Stimulated activated CD8-positive, alpha-beta memory T cell treated with anti-CD3 and anti-CD28 coated beads, Interleukin-2, amount 100 ng/mL, for 48 hours (primary cell): ENCODE data around the gene CD7.
A peak's percentile ranks its signal among the peaks of the same experiment; 100 is the strongest.

Experiments used
- DNase-seq, 2 donors: peaks; one replicate each; pipeline ENCODE4 v3.0.0-alpha.2; 2020; ENCODE audit warnings: low read depth in 2 of 2

Gene CD7

GRCh38 chr17:82328141-82328993, 11.0 kb upstream of the CD7 start:
- no peak for DNase-seq

DNA sequence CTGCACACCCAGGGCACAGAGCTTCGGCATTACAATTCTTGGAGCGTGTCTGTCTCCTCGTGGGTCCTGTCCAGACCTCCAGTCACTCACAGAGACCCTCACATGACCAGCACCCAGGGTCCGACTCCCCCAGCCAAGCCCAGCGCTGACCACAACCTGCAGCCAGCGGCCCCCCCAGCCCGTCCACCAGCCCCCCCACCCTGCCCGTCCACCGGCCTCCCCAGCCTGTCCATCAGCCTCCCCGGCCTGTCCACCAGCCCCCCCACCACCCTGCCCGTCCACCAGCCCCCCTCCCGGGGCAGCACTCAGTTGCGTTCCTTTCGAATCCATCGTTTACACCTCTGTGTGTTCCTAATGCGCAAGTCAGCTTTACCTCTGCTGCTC, 10.3 kb upstream of the CD7 start:
- no peak for DNase-seq

- DNase-seq: no peak
Measured at GRCh38 chr17:82327289-82327688, 9.9 kb upstream of the CD7 start.

GRCh38 chr17:82325286-82326180, 8.1 kb upstream of the CD7 start:
- DNase-seq: no peak

DNA sequence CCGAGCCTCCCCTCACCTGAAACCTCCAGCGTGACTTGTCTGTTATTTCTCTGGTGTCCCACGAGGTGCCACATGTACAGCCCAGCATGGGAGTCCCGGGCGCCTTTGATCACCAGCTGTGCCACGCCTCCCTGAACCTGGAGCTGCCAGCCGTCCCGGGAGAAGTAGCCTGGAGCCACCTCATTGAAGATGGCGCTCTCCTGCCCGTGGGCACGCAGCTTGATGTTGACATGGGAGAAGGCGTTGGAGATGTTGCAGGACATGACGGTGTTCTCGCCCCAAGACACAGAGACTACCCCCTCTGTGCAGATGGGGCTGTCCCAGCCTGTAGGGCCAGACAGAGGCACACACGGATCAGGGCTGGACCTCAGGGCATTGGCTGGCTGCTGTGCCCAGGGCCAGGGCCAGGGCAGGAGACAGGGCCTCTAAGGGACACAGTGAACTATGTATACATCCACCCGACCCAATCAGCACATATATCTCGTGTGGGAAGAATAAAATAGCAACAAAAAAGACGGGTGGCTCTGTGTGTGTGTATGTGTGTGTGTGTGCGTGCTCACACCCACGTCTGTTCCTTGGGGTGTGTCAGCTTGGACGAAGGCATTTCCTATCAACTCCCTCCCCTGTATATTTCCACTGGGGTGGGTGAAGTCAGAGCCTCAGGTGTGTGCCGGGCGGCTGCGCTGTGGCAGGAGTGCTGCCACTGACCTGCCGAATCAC, 7.3 kb upstream of the CD7 start:
- DNase-seq: no peak

GRCh38 chr17:82323514-82324234, 6.3 kb upstream of the CD7 start:
- no peak for DNase-seq

DNA sequence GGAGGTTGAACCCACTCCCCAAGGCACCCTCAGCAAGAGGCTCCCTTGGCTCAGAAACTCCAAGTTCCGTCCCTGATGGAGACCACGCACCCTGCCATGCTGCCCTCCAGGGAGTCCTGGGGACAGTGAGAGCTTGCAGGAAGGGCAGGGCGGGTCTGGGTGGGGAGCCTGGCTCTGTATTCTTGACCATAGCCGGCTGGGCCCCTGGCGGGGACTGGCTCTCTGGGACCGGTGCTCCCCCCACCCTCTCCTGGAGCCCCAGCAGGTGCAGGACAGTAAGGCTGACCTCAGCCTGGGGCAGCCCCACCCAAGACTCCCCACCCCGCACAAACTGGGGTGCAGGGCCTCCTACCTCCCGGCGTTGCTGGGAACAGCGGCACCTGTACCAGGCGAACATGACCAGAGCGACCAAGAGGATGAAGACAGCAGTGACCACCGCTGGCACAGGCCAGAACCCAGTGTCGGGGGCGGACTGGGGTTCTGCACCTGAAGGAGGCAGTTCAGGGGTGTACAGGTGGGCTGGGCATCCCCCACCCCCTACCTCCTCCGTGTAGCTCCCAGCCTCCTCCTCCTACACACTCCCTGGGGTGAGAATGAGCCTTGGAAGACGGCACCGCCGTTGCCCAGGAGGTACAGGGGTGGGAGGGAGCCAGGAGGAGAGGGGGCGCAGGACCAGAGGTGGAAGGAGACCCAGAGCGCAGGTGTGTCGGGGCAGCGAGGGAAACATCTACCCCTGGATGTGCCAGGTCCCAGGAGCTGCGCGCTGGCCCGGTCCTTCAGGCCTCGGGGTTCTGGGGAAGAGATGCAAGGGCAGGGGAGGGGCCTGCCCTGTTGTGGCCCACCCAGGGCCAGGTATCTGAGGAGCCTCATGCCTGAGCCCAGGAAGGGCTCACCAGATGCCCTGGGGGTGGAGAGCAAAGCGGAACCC, 5.4 kb upstream of the CD7 start:
- DNase-seq: no peak

- no peak for DNase-seq
Measured at GRCh38 chr17:82321947-82322466, 4.6 kb upstream of the CD7 start.

- DNase-seq: peak; percentile 56 to 65
Measured at GRCh38 chr17:82320956-82321927, 3.8 kb upstream of the CD7 start.

DNA sequence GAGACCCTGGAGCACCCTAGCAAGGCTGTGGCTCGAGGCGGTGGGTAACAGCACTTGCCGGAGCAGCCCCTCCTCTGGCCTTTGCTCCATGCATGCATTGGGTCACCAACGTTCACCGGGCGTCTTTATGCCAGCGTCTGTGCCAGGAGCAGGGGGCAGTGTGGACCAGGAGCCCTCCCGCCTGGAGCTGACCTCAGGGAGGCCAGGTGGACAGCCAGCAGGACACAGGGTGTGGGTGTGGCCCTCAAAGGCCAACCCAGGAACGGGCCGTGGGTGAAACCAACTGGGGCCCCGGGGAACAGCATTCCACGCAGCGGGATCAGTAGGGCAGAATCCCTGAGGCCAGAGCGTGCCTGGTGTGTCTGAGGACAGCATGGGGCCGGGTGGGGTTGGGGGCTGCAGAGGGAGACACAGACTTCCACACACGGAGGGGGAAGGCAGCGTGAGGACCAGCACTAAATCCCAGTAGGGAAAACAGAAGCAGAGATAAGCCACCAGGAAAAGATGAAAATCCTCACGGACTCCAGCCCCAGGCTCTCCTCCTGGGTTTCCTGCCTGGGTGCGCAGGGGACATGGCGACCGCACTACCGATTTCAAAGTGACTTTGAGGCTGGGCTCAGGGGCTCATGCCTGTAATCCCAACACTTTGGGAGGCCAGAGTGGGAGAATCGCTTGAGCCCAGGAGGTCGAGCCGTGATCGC, 2.9 kb upstream of the CD7 start:
- DNase-seq: no peak

GRCh38 chr17:82319619-82320062, 2.2 kb upstream of the CD7 start:
- DNase-seq: no peak

DNA sequence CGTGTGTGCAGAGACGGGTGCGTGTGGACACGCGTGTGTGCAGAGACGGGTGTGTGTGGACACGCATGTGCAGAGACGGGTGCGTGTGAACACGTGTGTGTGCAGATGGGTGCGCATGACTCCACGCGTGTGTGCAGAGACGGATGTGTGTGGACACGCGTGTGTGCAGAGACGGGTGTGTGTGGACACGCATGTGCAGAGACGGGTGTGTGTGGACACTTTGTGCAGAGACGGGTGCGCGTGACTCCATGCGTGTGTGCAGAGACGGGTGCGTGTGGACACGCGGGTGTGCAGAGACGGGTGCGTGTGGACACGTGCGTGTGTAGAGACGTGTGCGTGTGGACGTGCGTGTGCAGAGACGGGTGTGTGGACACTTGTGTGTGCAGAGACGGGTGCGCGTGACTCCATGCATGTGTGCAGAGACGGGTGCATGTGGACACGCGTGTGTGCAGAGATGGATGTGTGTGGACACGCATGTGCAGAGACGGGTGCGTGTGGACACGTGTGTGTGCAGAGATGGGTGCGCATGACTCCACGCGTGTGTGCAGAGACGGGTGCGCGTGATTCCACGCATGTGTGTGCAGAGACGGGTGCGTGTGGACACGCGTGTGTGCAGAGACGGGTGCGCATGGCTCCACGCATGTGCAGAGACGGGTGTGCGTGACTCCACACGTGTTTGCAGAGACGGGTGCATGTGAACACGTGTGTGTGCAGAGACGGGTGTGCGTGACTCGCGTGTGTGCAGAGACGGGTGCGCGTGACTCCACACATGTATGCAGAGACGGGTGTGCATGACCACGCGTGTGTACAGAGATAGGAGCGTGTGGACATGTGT, 1.6 kb upstream of the CD7 start:
- DNase-seq: no peak

- DNase-seq: no peak
Measured at GRCh38 chr17:82318169-82318498, 726 bp upstream of the CD7 start.

DNA sequence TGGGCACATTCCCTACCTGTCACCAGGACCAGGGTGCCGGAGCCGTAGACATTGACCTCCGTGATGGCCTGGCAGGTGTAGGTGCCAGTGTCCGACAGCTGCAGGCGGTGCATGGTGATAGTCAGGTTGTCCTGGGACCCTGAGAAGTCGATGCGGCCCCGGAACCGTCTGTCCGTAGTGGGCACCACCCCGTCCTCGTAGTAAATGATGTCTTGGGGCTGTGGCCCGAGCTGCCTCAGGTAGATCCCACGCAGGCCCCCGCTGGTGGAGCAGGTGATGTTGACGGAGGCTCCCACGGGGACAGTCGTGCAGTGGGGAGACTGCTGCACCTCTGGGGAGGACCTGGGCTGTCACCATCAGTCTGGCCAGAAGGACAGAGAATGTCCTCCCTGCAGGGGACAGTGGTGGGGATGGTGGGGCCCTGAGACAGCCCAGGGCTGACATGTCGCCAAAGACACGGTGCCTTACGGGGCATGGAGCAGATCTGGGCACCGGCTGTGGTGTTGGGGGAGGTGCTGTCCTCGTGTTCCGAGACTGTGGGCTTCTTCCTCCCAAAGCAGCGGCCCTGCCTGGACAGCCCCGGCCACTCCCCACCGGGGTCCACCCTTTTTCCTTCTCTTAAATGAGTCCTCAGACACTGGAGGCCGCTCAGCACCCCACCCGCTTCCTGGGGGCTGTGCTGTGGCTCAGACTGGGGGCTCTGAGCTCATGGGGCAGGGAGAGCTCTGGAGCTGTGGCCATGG, 586 bp downstream of the CD7 start:
- no peak for DNase-seq

GRCh38 chr17:82315703-82316358, 1.6 kb downstream of the CD7 start:
- DNase-seq: no peak
